ENCODE measurements around the gene SHISA6. TPM values are rescaled to one million over a fixed set of nuclear protein-coding genes. Genes with fewer than 3 reads are reported as not detected.

SHISA6 gene
- total RNA-seq, 2 experiments from 2014 or later = not detected

- ChIA-PET POLR2A (interaction anchor here (0.6 kb wide), 1 partner anchor 799 kb away, joined by 3 read pairs; no protein-coding TSS in a partner anchor), CTCF (ENCODE audit: unreplicated experiment) (no interaction called here)
- Histone ChIP-seq H3K9me3 (ENCODE audit: low read length) (no peaks in the 10 kb centered on the region), H4K20me1 (ENCODE audit: insufficient read depth, low read length) (no peaks in the 10 kb centered on the region), H3K4me2 (ENCODE audit: low read length) (no peak overlapping the region), H3K27ac (ENCODE audit: low read depth, low read length, poor library complexity, severe bottlenecking) (no peak overlapping the region), H3K9me2 (ENCODE audit: insufficient read depth, low read length) (no peaks in the 10 kb centered on the region), H3K36me3 (ENCODE audit: insufficient read depth, low read length) (no peaks in the 10 kb centered on the region), H2AFZ (ENCODE audit: low read length) (no peak overlapping the region), H3K4me1 (ENCODE audit: insufficient read depth, low read length, poor library complexity, severe bottlenecking) (no peaks in the 10 kb centered on the region), H3K4me3 (ENCODE audit: low read depth, low read length, poor library complexity, severe bottlenecking) (no peak overlapping the region), H3K79me2 (ENCODE audit: insufficient read depth, low read depth, low read length) (no peaks in the 10 kb centered on the region)
- no TSS peak for BruUV-seq (replicated peaks)
- intact Hi-C loops (cut with micrococcal nuclease; ENCODE audit: unreplicated experiment) = no loop called here
- DNase-seq (ENCODE audit: low spot score) = no peak
- TF ChIP-seq EZH2phosphoT487 (IDR thresholded peaks at IDR 0.05; ENCODE audit: borderline replicate concordance, low read depth, low read length) (no peak), CTCF (conservative IDR thresholded peaks at IDR 0.05; ENCODE audit: low read length) (no peak)
Observed at GRCh38 chr17:11363565-11364117, 122.6 kb downstream of the SHISA6 start.

DNA sequence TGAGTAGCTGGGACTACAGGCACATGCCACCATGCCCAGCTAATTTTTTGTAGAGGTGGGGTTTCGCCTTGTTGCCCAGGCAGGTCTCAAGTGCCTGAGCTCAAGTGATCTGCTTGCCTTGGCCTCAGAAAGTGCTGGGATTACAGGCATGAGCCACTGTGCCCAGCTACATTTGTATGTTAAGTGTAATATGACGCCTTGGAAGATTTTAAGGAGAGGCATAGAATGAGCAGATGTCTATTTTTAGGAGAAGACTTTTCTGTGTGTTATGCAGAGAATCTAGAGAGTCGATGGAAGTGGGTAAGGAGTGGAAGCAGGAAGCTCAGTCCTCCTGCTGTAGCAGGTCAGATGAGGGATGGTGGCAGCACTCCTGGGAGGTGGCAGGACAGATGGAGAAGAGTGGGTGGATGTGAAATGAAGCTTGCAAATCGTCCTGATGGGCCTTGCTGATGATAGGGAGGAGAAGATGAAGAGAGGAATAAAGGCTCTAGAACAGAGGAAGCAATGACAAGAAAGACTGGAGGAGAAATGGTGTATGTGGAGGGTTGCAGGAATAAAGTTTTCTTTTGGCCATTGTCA lies 125.3 kb downstream of the SHISA6 start:
- ChIA-PET CTCF (ENCODE audit: unreplicated experiment) (no interaction called here), POLR2A (no interaction called here)
- Histone ChIP-seq H3K27ac (ENCODE audit: low read depth, low read length, poor library complexity, severe bottlenecking) (no peak overlapping the region), H3K79me2 (ENCODE audit: insufficient read depth, low read depth, low read length) (no peaks in the 10 kb centered on the region), H3K9me3 (ENCODE audit: low read length) (no peaks in the 10 kb centered on the region), H3K4me3 (ENCODE audit: low read depth, low read length, poor library complexity, severe bottlenecking) (no peak overlapping the region), H3K36me3 (ENCODE audit: insufficient read depth, low read length) (no peaks in the 10 kb centered on the region), H3K4me1 (ENCODE audit: insufficient read depth, low read length, poor library complexity, severe bottlenecking) (no peaks in the 10 kb centered on the region), H3K4me2 (ENCODE audit: low read length) (no peak overlapping the region), H4K20me1 (ENCODE audit: insufficient read depth, low read length) (no peaks in the 10 kb centered on the region), H2AFZ (ENCODE audit: low read length) (no peak overlapping the region), H3K9me2 (ENCODE audit: insufficient read depth, low read length) (no peaks in the 10 kb centered on the region)
- BruUV-seq (replicated peaks) = no TSS peak
- DNase-seq (ENCODE audit: low spot score) = no peak
- intact Hi-C loops (cut with micrococcal nuclease; ENCODE audit: unreplicated experiment) = no loop called here
- TF ChIP-seq EZH2phosphoT487 (IDR thresholded peaks at IDR 0.05; ENCODE audit: borderline replicate concordance, low read depth, low read length) = no peak

GRCh38 chr17:11369575-11369974 lies 128.6 kb downstream of the SHISA6 start:
- Histone ChIP-seq H2AFZ (ENCODE audit: low read length) (no peak overlapping the region), H3K9me3 (ENCODE audit: low read length) (no peaks in the 10 kb centered on the region), H3K4me2 (ENCODE audit: low read length) (no peak overlapping the region), H3K4me3 (ENCODE audit: low read depth, low read length, poor library complexity, severe bottlenecking) (no peak overlapping the region), H3K27ac (ENCODE audit: low read depth, low read length, poor library complexity, severe bottlenecking) (no peak overlapping the region), H4K20me1 (ENCODE audit: insufficient read depth, low read length) (no peaks in the 10 kb centered on the region), H3K79me2 (ENCODE audit: insufficient read depth, low read depth, low read length) (no peaks in the 10 kb centered on the region), H3K4me1 (ENCODE audit: insufficient read depth, low read length, poor library complexity, severe bottlenecking) (no peaks in the 10 kb centered on the region), H3K9me2 (ENCODE audit: insufficient read depth, low read length) (no peaks in the 10 kb centered on the region), H3K36me3 (ENCODE audit: insufficient read depth, low read length) (no peaks in the 10 kb centered on the region)
- no TSS peak for BruUV-seq (replicated peaks)
- POLR2A ChIA-PET = no interaction called here
- CTCF ChIA-PET (ENCODE audit: unreplicated experiment) = no interaction called here
- intact Hi-C loops (cut with micrococcal nuclease; ENCODE audit: unreplicated experiment) = no loop called here
- DNase-seq (ENCODE audit: low spot score) = no peak
- no peak for TF ChIP-seq CTCF (conservative IDR thresholded peaks at IDR 0.05; ENCODE audit: low read length)
- no peak for TF ChIP-seq EZH2phosphoT487 (IDR thresholded peaks at IDR 0.05; ENCODE audit: borderline replicate concordance, low read depth, low read length)
